Measurements from ENCODE around the gene CACNB2.

The CACNB2 gene

GRCh38 chr10:18340496-18341051 is 200.3 kb downstream of the CACNB2 start:
- DNase-seq, result peak; percentile 27

GRCh38 chr10:18341055-18341454 is 200.8 kb downstream of the CACNB2 start:
- DNase-seq, result no peak

DNA sequence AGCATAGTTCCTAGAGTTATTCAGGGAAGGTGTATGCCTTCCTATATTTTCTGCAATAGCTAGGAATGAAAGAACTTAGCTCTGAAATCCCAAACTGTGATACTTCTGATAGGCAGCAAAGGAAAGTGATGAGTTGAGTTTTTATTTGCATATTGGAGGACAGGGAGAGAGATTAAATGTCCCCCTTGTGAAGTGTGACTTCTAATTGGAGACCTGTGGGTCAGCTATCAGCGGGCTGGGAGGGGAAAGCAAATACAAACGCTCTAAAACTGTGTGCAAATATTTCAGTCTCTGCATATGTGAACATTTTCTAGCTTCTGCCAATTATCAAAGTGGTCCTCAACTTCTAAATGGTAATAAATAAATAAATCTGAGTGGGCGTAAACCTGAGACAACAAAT is 203.3 kb downstream of the CACNB2 start:
- no peak for DNase-seq

DNA sequence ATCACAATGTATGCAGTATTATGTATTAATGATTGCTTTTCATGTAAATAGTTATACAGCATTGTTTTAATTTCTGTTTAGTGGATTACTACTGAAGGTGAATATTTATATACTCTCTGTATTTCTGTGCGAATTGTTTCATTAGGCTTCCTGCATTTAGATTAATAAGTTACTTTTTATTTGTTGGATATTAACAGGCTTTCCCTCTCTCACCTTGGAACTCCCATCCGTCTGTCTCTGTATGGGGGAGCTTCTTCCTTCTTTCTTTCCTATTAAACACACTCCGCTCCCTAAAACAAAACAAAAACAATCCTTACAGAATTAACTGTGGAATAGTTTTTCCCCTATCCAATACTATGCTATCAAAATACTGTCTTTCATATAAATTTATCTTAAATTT is 205.1 kb downstream of the CACNB2 start:
- no peak for DNase-seq

DNA sequence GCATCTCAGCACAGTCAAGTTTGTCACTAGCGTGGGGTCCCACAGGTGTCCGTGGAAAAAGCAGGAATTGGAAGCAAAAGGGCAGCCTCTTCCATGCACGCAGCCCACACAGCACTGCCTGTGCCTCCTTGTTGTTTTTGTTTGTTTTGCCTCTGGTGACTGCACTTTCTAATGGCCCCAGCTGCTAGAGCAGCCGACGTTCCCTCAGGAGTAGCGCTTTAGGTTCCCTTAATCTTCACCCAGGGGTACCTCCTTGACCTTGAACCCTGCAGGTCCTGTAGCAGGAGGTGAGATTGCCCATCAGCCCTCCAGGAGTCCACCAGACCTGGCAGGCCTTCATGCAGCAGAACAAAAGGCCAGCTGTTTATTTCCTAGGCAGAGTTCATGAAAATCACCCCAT is 210.1 kb downstream of the CACNB2 start:
- DNase-seq, result no peak

- no peak for DNase-seq
Observed at GRCh38 chr10:18351421-18351820, 211.2 kb downstream of the CACNB2 start.

DNA sequence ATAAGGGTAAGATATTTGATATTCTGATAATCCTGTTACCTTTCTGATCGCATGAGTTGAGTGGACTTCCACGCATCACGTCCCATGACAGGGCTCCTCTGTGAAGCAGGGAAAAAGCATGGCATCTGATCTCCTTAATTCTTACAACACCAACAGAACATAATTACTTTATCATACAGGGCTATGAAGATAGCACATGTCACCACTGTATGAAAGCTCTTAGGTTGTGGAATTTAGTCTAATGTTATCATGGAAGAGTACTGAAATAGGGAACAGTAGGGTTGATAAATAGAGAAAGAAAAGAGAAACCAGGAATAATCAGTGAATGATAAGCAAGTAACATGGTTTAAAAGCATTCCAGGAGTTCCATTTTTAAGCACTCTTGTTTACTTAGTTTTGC is 212.0 kb downstream of the CACNB2 start:
- no peak for DNase-seq

DNA sequence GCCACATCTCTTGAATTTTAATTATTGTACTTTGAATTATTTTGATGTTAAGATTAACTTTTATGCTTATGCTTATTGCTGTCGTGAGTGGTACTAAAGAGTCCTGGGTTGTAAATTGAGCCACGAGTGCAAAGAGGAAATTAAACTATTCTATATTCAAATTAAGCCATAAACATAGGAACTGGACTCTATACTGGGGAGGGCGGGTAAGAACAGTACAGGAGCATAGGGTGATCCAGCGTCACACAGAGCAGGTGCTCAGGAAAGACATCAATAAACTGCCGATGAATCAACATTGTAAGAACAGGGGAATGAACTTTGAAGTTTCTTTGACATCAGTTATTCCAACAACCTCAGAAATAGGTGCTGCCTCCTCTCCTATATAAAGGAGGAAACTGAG is 219.6 kb downstream of the CACNB2 start:
- DNase-seq, result no peak

DNA sequence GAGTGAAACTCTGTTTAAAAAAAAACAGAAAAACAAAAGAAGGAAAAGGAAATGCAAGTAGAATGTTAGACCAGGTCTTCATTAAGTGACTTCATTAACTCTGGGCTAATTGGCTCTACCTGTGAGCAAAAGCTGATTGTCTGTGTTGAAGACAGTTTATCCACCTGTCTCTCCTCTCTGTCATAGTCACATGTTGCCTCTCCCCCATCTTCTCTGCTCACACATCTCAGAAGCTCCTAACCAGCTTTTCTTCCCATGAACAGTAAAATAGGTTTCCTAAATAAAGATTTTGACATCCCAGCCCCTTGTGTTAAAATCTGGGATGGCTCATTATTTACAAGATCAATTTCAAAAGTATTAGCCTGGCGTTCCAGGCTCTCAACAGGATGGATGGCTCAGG is 222.7 kb downstream of the CACNB2 start:
- no peak for DNase-seq

- DNase-seq, result no peak
Observed at GRCh38 chr10:18364987-18365775, 225.0 kb downstream of the CACNB2 start.

DNA sequence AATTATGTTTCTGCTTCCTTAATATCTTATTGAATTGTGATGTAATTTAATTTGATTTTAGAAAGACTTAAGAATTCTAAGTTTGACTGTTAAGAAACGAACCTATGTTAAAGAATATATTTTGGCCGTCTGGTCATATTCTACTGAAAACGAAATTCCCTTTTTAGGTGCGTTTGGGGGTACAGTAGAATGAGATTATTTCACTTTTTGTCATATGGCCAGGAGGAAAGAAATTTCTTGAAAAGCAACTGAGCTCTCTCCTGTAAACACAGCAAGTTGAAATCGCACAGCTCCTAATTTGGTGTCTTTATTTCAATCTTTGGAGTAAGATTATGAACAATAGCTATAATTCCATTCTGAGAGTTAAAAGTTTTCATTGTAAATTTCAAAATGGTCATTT is 227.6 kb downstream of the CACNB2 start:
- DNase-seq, result no peak

GRCh38 chr10:18368273-18368672 is 228.0 kb downstream of the CACNB2 start:
- no peak for DNase-seq

GRCh38 chr10:18368682-18369081 is 228.5 kb downstream of the CACNB2 start:
- DNase-seq, result no peak

DNA sequence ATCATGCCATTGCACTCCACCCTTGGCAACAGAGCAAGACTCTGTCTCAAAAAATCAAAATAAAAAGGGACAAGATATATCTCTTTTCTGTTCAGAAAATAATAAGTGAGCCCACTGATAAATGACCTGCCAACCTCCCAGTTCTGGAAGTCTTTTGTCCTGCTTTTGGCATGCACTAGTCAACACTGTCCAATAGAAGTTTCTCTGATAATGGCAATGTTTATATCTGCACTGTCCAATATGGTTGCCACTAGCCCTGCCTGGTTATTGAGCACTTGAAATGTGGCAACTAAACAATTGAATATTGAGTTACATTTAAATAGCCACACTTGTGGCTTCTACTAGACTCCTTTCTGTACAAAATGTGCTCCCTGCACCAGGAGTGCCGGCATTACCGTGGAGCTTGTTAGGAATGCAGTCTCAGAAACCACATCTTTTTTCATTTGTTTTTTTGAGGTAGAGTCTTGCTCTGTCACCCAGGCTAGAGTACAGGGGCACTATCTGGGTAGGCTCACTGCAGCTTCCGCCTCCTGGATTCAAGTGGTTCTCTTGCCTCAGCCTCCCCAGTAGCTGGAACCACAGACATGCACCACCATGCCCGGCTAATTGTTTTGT is 229.7 kb downstream of the CACNB2 start:
- no peak for DNase-seq

DNA sequence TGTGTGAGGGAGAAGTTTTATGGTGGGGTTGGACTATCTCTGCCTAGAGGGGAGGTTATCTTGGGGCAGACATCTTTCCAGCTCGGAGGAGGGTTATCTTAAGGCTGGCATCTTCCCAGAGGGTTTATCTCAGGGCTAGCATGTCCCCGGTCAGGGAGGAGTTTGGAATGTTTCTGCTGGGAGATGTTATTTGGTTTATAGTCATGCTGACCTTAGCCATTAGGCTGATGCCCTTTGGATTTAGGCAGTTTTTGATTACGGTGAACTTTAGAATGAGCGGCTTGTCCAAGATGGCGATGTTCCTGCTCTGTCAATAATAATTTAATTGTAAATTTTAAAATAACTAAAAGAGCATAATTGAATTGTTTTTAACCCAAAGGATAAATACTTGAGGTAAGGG is 236.4 kb downstream of the CACNB2 start:
- no peak for DNase-seq

DNA sequence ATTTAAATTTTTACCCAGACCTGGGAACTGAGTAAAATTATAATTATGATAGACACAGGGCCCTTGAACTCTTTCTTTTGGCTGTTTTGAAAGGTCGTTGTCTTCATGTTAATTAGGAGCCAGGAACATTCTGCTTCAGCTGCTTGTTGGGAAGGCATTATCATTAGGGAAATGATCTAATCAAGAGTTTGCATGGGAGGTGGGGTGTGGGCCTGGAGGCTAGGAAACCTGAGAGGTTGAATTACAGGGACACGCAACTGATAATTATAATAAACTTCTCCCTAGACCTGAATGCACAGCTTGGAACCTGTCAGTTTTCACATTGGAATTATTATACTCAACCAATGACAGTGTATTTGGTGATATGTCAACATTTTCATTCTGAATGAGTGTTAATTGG is 237.7 kb downstream of the CACNB2 start:
- DNase-seq, result no peak

- DNase-seq, result no peak
Observed at GRCh38 chr10:18378766-18379165, 238.5 kb downstream of the CACNB2 start.

GRCh38 chr10:18381679-18382078 is 241.5 kb downstream of the CACNB2 start:
- no peak for DNase-seq

- DNase-seq, result no peak
Observed at GRCh38 chr10:18397906-18398305, 257.7 kb downstream of the CACNB2 start.

DNA sequence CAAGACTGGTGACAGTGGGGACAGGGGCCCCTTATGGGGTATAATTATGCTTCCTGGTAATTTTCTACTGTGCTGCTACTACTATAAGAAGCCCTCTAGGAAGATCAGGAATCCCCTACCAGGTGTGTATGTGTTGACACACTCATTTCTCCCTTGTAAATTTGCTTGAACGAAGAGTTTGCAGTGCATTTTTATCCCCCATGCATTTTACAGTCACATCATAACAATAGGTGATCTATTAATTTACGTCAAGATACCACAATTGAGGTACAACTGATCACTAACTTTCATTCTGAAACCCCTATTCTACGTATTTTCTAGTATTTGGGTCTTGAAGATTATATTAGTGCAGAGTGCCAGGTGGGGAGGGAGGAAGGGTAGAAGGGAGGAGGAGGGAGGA is 258.9 kb downstream of the CACNB2 start:
- DNase-seq, result no peak

- peak; percentile 48 for DNase-seq
Observed at GRCh38 chr10:18400201-18400905, 260.1 kb downstream of the CACNB2 start.

- peak; percentile 49 for DNase-seq
Observed at GRCh38 chr10:18400906-18401245, 260.7 kb downstream of the CACNB2 start.

GRCh38 chr10:18401416-18402195 is 261.4 kb downstream of the CACNB2 start:
- DNase-seq, result no peak

All from right kidney (tissue), 1 donor.